Astrocyte (in vitro differentiated cells and primary cell): ENCODE data around the gene RUNX1.

Experiments
- EZH2 ChIP-seq: IDR thresholded peaks from 2 replicates; pipeline ENCODE4 v1.6.1; 2012; ENCODE audit warnings: mild to moderate bottlenecking, low read length, inconsistent platforms; ENCODE audit not compliant: insufficient read depth
- TF ChIP-seq, protein P1 (sequence below): IDR thresholded peaks from 2 replicates; pipeline ENCODE4 v1.5.1; 2011; ENCODE audit warnings: low read depth, mild to moderate bottlenecking, inconsistent platforms, low read length, moderate library complexity; ENCODE audit not compliant: insufficient read depth

- no peak for TF ChIP-seq EZH2
- TF ChIP-seq, protein P1, sequence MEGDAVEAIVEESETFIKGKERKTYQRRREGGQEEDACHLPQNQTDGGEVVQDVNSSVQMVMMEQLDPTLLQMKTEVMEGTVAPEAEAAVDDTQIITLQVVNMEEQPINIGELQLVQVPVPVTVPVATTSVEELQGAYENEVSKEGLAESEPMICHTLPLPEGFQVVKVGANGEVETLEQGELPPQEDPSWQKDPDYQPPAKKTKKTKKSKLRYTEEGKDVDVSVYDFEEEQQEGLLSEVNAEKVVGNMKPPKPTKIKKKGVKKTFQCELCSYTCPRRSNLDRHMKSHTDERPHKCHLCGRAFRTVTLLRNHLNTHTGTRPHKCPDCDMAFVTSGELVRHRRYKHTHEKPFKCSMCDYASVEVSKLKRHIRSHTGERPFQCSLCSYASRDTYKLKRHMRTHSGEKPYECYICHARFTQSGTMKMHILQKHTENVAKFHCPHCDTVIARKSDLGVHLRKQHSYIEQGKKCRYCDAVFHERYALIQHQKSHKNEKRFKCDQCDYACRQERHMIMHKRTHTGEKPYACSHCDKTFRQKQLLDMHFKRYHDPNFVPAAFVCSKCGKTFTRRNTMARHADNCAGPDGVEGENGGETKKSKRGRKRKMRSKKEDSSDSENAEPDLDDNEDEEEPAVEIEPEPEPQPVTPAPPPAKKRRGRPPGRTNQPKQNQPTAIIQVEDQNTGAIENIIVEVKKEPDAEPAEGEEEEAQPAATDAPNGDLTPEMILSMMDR, result no peak
These were observed 157.5 kb downstream of the RUNX1 start for GRCh38 chr21:34891613-34891943.
